T-helper 1 cell treated with Interleukin-12 subunit alpha and Interleukin-12 subunit beta and Interleukin-4 antibody, amounts not matched to agents 30 ng/mL and 1 ng/mL, for 36 hours (primary cell): ENCODE measurements around the gene RASGRP2. TPM values are rescaled to one million over a fixed set of nuclear protein-coding genes. Genes with fewer than 3 reads are reported as not detected.

ENCODE experiments used
- intact Hi-C: fragments of 100-400 bp; cut with micrococcal nuclease; formaldehyde crosslinking; loops from one replicate; pipeline ENCODE4 v1.15.1; 2024
- total RNA-seq: library from RNA; stranded (reverse); gene quantifications from 2 replicates; pipeline ENCODE4 v1.2.3, GENCODE V29; 2022

Gene RASGRP2
- total RNA-seq, 1 donor from 2014 or later, result 192 TPM

DNA sequence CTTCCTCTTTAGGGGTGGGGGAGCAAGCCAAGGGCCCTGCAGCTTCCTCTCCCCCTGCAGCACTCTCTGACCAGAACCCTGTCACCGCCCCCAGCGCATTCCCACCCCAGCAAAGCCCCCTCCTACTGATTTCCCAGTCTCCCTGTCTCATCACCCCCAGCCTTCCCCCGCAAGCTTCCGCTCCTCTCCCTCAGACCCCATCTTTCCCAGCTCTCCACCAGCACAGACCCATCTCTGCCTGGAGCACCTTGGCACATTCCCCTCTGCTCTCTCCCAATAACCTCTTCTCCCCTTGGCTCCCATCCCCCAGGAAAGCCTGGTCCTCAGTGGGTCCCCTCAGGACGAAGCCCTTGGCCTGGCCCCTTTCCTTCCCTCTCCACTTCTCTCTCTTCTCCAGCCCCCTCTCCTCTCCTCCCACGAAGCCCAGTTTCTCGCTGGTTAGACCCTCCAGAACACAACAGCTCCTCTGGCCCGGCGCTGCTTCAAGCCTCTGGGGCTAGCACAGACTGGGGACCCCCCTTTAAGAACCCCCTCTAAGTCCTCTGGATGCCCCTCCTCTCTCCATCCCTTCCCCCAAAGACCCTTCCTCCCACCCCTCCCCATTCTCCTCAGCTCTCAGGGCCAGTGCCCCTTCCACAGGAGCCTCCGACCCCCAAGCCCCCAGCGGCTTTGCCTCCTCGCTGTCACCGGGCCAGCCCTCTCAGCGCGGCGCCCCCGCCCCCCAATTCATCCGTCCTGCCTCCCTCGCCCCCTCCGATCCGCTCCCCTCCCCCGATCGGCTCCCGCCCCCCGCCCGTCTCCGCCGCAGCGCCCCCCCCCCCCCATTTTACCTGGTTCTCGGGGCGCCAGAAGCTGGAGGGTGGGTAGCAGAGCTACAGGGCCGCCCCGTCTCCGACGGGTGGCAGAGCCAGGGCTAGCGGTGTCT, 21.5 kb downstream of the RASGRP2 start:
- intact Hi-C loops, result loop anchor here (1.0 kb wide), 3 partner anchors 23 to 169 kb away; no protein-coding TSS in a partner anchor

DNA sequence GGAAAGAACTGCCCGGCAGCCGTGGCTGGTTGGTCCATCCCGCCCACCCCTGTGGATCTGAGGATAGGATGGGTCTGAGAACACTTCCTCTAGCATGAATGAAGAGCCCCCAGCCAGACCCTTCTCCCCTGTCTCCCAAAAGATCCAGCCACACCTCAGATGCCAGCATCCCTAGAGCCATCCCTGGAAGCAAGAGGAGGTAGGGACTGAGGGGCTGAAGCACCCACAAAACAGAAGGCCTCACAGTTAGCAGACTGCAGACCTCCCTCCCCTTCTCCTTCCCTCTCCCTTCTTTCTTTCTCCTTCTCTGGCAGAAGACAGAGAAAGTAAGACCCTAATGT, 22.6 kb downstream of the RASGRP2 start:
- intact Hi-C loops, result no loop called here

DNA sequence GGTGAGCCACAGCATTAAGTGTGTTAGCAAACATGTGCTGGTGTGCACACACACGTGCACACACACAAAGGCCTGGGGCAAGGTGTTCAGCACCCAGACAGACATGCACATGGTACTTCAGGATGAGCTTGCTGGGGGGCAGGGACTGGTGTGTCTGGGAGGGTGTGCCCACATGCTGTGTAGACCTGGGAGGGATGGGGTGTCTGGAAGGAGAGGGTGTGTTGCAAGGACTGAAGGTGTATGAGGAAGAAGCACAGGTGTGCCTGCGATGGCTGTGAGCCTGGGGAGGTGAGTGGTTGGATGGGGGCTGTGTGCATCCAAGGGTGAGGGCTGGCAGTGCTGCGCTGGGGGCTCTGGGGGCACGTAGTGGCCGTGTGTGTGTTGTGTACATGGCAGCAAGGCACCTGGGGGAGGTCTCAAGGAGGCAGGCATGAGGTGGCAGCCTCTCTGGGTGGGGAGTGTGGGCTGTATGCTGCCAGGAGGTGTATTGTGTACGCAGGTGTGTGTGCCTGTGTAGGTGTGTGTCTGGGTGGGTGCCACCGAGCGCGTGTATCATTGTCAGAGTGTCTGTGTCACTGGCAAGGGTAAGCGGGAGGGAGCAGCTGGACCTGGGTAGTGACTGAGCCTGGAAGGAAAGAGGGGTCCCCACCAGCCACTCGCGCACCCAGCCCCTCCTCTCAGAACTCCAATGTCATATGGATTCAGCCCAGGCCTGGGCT, 23.1 kb downstream of the RASGRP2 start:
- intact Hi-C loops, result no loop called here

DNA sequence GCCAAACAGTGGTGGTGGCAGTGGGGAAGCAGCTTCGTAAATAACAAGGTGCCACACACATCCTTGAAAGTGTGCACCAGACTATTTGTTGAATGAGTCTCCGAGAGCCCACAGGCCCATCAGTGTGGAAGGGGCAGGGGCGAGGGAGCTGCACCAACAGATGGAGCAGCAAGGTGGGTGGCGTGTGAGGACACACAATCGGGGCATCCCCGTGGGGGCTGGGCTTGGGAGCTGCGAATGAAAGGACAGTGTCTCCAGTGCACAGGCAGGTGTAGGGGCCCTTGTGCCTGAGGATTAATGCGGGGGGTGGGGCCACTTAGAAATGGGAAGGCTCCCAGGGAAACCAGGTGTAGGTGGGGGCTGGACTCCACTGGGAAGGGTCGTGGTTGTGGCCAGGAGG, 23.8 kb downstream of the RASGRP2 start:
- intact Hi-C loops, result no loop called here

DNA sequence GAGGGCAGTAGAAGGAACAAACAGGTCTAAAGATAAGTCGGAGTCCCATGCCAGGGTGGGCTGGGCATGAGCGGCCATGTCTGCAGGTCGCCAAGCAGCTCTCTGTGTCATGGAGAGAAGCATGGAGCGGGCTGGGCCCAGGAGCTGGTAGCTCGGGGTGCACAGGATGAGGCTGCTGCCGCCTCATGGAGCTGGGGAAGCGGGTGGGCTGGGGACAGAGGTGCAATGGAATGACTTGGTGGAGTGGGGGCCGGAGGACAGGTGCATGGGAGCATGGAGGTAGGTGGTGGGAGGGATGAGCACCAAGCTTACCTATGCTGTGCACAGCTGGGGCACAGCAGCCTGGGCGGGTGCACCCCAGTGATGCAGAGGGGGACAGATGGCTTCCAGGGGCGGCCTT, 24.5 kb downstream of the RASGRP2 start:
- intact Hi-C loops, result no loop called here

DNA sequence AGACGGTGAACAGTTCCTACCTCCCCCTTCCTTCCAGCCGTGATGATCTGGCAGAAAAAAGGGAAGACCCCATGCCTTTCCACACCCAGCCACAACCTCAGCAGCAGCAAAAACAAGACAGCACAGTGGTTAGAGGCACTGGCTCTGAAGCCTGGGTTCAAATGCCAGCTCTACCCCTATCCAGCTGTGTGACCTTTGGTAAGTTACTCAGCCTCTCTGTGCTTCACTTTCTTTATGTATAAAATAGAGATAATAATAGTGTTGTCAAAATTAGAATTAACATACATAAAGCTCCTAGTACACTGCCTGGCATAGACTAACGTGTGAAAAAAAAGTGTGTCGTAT, 25.2 kb downstream of the RASGRP2 start:
- intact Hi-C loops, result no loop called here

DNA sequence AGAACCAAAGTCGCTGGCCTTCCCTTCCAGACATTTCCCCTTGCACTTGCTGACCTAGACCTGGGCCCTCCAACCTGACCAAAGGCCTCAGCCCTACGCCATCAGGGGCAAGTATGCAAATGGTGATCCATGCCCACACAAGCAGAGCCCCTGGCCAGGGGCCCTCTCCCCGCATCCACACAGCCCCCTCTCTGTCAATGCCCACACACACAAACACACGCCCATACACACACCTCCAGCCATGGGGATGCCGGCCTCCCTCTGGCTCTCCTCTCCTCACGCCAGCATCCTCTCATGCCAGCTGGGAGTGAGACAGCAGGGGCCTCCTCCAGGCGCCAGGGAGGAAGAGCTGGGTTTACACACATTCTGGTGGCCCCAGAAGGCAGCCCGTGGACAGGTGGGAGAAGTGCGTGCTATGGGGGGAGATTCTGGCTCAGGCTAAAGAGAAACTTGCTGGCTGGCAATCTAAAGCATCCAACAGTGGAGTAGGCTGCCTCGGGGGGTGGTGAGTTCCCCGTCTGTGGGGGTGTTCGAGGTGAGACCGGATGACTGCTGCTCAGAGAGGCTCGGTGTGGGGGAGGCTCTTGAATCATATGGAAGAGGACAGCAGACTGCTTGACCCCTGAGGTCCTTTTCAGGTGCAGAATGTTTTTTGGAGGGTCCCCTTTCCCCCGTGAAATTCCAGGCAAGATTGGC, 25.7 kb downstream of the RASGRP2 start:
- intact Hi-C loops, result no loop called here

DNA sequence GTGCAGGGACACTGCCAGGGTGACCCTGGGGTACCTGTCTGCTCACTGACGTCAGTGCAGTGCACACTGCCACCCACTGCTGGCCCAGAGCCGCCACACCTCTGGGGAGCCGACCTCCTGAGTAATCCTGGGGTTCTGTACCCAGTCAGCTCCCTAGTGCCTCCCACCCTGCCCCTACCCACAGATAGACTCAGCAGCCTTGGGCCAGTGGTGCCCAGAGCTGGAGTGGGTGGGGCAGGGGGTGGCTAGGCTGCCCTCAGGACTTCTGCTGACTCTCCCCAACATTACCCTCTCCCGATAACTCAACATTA, 26.7 kb downstream of the RASGRP2 start:
- intact Hi-C loops, result no loop called here

DNA sequence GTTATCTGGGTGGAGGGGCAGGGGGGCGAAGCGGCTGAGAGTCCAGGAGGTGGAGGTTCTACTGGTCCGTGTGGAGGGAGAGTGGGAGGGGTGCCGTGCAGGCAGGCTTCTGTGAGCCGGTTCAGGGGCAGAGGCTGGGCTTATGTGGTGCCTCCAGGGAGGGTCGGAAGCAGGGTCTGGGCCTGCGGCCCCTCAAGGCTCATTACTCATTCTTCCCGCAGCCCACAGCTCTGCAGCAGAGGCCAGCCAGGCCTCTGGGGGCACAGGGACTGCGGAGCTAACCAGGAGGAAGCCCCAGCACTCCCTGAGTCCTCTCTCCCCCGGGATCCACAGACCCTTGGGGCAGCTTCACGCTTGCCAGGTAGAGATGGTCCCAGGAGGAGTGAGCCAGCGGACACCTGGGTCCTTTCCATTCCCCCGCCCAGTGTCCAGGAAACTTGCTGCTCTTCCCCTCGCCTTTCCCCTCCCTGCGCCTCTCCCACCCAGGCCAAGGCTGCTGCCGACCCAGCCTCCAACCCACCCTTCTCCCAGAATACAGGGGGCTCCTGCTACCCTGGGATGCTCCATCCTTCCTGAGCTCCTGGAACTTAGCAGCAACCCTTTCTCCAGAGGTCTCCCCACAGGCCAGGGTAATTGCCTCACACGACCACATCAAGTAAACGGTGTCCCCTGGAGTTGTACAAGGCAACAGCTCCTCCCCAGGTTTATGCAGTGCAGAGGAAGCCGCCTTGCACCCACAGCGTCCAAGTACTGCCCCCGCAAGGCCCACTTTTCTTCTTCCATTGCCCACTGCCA, 27.3 kb downstream of the RASGRP2 start:
- intact Hi-C loops, result no loop called here

DNA sequence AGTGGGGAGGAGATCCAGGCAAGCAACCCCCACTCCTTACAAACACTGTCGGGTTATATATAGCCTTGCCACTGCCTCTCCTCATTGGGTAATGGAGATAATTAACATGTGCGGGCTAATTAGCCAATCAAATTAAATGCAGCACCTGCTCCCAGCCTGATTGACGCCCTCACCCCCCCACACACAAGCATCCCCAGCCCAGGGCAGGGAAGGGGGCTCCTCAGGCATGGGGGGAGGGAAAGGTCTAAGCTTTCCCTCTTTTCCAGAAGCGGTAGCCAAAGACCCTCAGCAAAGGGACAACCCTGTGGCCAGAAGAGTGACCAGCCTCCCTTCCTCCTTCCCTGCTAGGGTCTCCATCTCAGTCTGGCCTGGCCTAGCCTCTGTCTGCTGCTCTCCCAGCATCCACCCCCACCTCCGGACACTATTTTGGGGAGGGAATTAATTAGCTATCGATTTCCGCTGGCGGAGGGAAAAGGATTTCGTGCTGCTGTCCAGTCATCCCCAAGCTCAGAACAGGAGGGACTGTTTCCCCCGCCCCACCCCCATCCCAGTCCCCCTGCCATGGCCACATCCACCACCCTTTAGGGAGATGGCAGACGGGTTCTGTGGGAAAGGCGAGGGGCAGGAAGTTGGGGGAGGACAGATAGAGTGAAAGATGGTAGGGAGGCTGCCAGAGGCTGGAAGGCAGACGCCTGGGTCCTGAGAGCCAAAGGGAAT, 28.0 kb downstream of the RASGRP2 start:
- intact Hi-C loops, result no loop called here

DNA sequence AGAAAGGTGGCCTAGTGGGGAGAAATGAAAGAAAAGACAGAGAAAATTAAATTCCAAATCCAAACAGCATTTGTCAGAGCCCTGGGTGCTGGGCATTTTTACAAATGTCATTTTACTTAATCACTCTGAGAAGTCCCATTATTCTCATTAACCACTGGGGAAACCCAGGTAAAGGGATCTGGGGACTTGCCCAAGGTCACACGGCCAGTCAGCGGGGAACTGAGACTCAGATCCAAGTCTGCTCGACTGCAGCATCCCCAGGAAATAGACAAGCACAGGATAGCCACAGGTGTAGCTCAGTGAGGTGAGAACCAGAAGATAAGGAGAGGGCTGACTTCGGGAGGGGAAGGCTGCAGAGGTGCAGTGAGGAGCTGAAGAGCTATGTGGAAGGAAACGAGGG, 28.8 kb downstream of the RASGRP2 start:
- intact Hi-C loops, result no loop called here

DNA sequence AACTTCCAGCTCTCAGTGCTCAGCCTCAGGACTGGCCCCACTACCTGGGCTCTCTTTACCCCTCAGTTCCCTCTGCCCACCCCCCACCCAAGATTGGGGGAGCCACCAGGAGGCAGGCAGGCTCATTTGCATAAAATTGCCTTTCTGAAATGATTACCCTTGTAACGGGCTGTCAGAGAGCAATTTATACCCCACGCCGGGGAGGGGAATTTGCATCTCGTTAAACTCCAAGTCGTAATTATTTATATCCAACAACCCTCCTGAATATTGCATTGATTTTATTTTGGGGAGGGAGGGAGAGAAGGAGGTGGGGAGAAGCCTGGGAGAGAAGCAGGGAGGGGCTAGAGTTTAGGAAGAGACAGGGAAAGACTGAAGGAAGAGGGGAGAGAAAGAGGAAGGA, 29.3 kb downstream of the RASGRP2 start:
- intact Hi-C loops, result no loop called here

DNA sequence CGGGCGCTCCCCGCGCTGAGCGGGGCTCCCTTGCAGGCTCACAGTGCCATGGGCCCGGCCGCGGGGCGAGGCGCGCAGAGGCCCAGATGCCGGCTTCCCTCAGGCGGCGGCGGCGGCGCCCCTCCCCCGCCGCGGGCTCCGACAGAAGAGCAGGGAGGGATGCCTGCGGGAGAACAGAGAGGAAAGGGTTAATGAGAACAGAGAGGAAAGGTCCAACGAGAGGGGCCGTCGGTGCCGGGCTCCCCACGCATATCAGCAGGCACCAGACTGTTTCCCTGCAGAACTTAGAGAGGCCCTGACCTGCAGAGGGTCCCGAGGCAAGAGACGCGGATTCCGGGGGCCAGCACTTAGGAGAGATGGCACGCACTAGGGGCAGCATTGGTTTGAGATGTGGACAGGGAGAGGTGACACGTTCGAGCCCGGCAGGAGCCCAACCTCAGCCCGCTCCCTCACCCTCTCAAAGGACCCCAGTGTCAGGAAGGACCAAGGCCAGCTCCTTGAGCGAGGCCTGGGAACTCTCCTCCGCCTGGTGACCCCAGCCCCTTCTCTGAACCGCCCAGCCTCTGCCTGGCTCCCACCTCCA, 30.1 kb downstream of the RASGRP2 start:
- intact Hi-C loops, result no loop called here

DNA sequence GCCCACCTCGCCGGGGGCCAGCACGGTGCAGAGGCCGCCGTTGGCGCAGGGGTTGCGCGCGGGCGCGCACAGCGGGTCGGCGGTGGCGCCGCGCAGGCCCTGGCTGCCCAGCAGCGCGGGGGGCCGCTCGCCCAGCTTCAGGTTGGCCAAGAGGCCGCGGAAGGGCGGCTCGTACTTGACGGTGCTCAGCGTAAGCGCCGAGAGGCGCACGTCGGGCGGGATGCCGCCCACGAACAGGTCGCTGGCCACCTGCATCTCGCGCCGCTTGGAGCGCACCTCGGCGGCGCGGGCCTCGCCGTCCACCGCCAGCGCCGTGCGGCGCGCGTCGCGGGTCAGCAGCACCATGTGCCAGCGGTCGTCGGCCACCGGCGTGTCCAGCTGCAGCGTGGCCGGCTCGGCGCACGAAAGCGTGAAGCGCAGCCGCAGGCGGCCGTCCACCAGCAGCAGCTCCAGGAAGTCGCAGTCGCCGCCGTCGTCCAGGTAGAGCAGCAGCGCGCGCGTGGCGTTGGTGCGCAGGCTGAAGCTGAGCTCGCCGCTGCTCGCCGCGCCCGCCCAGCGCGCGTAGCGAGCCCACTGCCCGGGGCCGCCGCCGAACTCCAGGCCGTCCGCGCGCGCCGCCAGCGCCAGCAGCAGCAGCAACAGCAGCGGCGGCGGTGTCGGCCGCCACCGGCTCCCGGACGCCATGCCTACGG, 30.8 kb downstream of the RASGRP2 start:
- intact Hi-C loops, result no loop called here

DNA sequence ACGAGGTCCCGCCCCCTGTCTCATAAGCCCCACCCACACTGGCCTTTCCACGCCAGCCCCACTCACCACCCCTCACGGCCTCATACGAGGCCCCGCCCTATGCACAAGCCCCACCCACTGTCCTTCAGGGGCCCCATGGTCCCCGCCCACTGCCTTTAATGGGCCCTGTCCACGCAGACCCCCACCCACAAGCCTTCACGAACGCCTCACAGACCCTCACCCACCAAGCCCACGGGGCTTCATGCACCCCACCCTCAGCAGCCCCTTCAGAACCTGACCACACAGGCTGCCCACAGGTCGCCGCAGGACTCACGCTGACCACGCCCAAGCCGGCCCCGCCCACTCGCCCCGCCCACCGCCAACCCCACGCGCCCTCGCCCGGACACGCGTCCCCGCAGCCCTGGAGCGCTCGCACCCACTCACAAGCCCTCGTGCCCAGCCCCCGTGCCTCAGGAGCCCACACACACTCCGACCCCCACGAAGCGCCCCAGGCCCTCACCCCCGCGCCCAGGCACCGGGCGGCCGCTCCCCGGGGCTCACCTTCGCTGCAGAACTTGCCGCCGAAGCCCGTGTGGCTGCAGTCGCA, 31.4 kb downstream of the RASGRP2 start:
- intact Hi-C loops, result no loop called here

DNA sequence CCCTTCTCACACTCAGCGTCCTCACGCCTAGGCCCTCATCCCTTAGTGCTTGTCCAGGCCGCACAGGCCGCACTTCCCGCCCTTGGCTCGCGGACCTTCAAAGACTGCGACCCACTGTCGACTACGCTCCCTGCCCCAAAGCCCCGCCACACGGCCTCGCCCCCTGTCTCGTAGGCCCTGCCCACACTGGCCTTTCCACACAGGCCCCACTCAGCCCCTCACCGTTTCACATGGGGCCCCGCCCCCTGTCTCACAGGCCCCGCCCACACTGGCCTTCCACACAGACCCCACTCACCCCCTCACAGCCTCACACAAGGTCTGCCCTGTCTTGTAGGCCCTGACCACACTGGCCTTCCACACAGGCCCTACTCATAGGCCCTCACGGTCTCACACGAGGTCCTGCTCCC, 32.0 kb downstream of the RASGRP2 start:
- intact Hi-C loops, result no loop called here

DNA sequence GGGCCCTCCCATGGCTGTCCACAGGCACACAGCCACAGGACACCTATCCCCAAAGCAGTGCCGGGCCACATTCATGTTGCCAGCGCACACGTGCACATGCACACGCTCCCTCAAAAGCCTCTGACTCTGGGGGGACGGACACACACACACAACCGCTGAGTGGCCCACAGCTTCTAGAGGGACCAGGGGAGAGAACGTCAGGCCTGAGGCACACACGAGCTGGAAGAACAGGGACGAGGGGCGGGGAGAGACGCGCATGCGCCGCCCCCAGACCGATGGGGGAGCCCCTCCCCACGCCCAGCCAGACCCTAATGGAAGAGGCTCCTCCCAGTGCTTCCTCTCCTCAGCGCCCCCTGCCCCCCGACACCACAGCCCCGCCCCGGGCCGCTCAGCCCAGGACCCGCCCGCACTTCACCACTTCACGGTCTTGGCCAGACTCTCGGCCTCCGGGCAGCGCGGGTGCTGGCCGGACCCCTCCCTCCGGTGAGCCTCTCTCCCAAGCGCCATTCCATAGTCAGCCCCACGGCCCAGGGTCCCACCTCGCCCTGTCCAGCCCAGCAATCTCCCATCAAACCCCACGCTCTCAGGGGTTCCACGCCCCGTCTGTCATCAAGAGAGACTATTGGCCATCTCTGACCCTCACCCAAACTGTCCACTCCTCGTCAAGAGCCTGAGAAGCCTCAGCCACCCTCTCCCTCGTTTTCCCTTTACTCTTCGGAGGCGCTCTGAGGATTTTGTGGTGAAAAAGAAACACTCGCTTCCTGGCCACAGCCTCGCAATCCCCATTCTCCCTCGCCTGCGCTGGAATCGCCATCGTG, 32.6 kb downstream of the RASGRP2 start:
- intact Hi-C loops, result no loop called here

DNA sequence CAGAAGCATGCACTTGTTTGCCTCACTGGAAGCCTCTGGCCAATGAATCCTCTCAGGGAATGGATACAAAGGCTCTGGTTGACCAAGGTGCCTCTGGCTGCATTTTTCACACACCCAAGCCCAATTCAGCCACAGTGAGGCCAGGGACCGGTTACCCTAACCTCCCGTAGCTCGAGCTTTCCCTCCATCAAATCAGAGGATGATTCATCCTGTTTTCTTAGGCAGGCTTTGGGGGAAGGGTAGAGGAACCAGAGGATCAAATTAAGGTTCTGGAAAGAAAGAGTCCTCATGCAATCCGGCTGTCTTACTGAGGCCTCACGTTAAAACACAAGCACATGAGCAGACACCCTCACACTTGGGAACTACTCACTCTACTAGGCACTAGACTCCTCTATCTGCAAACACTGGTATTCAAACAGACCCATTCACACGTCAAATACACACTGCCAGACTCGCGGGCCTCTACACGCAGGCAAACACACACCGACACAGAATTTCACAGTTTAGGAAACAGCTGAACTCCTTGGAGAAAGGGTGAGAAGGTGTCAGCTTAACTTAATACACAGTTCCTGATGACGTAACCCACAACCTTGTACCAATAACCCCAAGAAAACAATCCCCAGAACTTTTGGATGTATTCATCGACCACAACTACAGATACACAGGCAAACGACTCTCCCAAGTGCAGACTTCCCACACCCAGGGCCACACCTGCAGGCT, 33.4 kb downstream of the RASGRP2 start:
- intact Hi-C loops, result no loop called here
